NCI-H446 treated with DMSO at 0.1 percent for 48 hours (cell line): ENCODE measurements around the gene GMIP.
"Not testable (repeated sequence)": the region's sequence is repeated elsewhere in the genome, so short reads cannot be mapped to it uniquely, and the experiment has no call there.

Experiments used
- DNase-seq: peaks from one replicate; lab custom pipeline; 2025; lab: John Stamatoyannopoulos, UW

Gene GMIP, protein sequence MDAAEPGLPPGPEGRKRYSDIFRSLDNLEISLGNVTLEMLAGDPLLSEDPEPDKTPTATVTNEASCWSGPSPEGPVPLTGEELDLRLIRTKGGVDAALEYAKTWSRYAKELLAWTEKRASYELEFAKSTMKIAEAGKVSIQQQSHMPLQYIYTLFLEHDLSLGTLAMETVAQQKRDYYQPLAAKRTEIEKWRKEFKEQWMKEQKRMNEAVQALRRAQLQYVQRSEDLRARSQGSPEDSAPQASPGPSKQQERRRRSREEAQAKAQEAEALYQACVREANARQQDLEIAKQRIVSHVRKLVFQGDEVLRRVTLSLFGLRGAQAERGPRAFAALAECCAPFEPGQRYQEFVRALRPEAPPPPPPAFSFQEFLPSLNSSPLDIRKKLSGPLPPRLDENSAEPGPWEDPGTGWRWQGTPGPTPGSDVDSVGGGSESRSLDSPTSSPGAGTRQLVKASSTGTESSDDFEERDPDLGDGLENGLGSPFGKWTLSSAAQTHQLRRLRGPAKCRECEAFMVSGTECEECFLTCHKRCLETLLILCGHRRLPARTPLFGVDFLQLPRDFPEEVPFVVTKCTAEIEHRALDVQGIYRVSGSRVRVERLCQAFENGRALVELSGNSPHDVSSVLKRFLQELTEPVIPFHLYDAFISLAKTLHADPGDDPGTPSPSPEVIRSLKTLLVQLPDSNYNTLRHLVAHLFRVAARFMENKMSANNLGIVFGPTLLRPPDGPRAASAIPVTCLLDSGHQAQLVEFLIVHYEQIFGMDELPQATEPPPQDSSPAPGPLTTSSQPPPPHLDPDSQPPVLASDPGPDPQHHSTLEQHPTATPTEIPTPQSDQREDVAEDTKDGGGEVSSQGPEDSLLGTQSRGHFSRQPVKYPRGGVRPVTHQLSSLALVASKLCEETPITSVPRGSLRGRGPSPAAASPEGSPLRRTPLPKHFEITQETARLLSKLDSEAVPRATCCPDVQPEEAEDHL

GRCh38 chr19:19643158-19644053 lies at the start of gene GMIP:
GMIP (minus strand) TSS chr19:19643657; CDS start chr19:19643529, 128 bp downstream.
- no peak for DNase-seq

DNA sequence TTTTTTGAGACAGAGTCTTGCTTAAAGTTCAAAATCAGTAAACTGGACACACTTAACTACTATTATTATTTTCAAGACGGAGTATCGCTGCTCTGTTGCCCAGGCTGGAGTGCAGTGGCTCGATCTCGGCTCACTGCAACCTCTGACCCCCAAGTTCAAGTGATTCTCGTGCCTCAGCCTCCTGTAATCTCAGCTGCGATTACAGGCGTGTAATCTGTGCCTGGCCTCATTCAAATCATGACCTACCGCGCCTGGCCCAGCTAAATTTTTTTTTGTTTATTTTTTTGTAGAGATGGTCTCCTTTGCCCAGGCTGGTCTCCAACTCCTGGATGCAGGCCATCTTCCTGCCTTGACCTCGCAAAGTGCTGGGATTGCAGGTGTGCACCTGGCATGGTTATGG lies 48.2 kb upstream of the GMIP start:
- DNase-seq: no peak

DNA sequence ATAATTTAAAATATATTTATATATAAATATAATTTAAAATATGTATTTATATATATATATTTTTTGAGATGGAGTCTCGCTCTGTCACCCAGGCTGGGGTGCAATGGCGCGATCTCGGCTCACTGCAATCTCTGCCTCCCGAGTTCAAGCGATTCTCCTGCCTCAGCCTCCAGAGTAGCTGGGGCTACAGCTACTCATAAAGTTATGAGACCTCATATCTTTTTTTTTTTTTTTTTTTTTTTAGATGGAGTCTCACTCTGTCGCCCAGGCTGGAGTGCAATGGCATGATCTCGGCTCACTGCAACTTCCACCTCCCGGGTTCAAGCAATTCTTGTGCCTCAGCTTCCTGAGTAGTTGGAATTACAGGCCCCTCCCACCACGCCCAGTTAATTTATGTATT lies 45.6 kb upstream of the GMIP start:
- not testable (repeated sequence) for DNase-seq

DNA sequence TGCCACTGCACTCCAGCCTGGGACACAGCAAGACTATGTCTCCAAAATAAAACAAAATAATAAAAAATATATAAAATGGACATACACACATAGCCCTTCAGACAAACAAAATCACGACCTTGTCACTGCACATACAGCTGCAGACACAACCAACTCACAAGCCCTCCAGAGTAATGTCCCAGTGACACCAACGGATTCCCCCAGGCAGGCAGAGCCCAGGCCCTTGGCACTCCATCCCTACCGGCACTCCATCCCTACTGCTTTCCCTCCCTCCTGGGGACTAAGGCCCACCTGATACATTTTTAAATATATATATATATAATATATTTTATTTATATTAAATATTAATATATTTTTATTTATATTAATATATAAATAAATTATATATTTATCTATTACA lies 43.6 kb upstream of the GMIP start:
- no peak for DNase-seq

DNA sequence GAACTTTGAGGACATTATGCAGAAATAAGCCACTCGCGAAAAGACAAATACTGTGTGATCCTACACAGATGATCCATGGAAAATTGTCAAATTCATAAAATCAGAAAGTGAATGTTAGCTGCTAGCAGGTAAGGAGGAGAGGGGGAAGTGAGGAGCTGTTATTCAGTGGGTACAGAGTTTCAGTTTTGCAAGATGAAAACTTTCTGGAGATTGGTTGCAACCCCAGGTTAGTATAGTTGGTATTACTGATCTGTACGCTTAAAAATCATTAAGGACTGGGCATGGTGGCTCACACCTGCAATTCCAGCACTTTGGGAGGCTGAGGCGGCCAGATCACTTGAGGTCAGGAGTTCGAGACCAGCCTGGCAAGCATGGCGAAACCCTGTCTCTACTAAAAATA lies 43.1 kb upstream of the GMIP start:
- DNase-seq: no peak

DNA sequence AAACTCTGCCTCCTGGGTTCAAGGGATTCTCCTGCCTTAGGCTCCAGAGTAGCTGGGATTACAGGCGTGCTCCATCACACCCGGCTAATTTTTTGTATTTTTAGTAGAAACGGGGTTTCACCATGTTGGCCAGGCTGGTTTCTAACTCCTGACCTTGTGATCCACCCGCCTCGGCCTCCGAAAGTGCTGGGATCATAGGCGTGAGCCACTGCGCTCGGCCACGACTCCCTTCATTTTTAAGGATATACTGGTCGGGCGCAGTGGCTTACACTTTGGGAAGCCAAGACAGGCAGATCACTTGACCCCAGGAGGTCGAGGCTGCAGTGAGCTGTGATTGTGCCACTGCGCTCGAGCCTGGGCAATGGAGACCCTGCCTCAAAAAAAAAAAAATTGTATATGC lies 42.7 kb upstream of the GMIP start:
- DNase-seq: not testable (repeated sequence)

DNA sequence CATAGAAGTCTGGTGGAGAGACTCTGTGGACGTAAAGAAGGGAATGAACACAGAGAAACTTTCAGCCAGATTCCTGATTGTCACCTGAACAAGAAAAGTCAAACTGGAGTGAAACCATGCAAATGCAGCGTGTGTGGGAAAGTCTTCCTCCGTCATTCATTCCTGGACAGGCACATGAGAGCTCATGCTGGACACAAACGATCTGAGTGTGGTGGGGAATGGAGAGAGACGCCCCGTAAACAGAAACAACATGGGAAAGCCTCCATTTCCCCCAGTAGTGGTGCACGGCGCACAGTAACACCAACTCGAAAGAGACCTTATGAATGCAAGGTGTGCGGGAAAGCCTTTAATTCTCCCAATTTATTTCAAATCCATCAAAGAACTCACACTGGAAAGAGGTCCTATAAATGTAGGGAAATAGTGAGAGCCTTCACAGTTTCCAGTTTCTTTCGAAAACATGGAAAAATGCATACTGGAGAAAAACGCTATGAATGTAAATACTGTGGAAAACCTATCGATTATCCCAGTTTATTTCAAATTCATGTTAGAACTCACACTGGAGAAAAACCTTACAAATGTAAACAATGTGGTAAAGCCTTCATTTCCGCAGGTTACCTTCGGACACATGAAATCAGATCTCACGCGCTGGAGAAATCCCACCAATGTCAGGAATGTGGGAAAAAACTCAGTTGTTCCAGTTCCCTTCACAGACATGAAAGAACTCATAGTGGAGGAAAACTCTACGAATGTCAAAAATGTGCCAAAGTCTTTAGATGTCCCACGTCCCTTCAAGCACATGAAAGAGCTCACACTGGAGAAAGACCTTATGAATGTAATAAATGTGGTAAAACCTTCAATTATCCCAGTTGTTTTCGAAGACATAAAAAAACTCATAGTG lies 36.0 kb upstream of the GMIP start:
- DNase-seq: no peak

GRCh38 chr19:19677579-19677978 lies 34.1 kb upstream of the GMIP start:
- no peak for DNase-seq

DNA sequence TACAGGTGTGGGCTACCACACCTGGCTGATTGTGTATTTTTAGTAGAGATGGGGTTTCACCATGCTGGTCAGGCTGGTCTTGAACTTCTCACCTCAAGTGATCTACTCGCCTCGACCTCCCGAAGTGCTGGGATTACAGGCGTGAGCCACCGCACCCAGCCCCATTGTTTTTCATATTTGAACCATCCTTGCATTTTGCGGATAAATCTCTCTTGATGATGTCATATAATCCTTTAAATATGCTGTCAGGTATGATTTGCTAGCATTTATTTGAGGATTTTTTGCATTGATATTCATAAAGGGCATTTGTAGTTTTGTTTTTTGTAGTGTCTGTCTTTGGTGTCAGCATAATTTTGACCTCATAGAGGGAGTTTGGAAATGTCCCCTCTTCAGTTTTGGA lies 30.9 kb upstream of the GMIP start:
- no peak for DNase-seq

DNA sequence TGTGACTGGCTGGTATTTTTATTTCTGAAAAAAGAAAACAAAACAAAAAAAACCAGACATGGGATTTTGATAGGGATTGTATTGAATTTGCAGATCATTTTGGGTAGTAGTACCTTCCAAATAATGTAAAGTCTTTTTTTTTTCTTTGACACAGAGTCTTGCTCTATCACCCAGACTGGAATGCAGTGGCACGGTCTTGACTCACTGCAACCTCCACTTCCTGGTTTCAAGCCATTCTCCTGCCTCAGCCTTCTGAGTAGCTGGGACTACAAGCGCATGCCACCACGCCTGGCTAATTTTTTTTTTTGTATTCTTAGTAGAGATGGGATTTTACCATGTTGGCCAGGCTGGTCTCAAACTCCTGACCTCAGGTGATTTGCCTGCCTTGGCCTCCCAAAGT lies 29.4 kb upstream of the GMIP start:
- no peak for DNase-seq

DNA sequence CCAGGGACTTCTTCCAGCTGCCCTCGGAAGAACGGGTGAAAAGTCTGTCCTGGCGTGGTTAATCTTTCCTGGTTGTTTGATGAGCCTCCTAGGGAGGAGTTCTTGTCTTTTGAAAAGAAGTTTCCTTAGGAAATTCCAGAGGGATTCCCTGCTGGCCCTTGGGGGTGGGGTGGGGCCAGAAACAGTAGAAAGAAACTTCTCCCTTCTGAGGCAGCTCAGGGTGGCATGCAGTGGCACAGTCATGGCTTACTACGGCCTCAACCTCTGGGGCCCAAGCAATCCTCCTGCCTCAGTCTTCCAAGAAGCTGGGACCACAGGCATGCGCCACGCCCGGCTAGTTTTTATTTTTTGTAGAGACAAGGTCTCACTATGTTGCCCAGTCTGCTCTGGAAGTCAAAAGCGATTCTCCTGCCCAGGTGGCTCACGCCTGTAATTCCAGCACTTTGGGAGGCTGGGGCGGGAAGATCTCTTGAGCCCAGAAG lies 26.7 kb upstream of the GMIP start:
- DNase-seq: no peak

- peak; percentile 80 for DNase-seq
Measured at GRCh38 chr19:19668230-19669012, 25.0 kb upstream of the GMIP start, which contains the start of gene ZNF101. ZNF101 (plus strand) TSS chr19:19668839; CDS start chr19:19668964, 125 bp downstream.

- not testable (repeated sequence) for DNase-seq
Measured at GRCh38 chr19:19665420-19665948, 22.0 kb upstream of the GMIP start.

GRCh38 chr19:19663256-19664120 lies 20.0 kb upstream of the GMIP start, which contains the start of gene ATP13A1:
ATP13A1 (minus strand) TSS chr19:19663676; CDS start chr19:19663666, 10 bp downstream.
- peak; percentile 98 for DNase-seq

DNA sequence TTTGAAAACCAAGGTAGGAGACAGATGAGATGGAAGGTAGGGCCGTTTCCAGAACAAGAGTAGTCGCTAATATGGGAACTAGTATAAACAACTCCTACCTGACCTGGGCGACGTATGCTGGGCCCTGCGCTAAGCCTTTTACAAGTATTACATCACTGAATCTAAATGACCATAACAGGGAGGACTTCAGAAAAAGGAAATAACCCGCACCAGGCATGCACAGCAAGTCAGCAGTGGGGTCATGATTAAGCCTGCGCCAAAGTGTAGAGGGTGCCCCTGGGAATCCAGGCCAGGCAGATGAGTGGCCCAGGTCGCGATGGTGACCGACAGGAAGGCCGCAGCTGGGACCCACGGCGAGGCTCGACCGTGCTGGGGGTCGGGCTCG lies 19.4 kb upstream of the GMIP start:
- DNase-seq: no peak

- no peak for DNase-seq
Measured at GRCh38 chr19:19662344-19662743, 18.9 kb upstream of the GMIP start.

GRCh38 chr19:19661675-19662251 lies 18.3 kb upstream of the GMIP start:
- DNase-seq: no peak

DNA sequence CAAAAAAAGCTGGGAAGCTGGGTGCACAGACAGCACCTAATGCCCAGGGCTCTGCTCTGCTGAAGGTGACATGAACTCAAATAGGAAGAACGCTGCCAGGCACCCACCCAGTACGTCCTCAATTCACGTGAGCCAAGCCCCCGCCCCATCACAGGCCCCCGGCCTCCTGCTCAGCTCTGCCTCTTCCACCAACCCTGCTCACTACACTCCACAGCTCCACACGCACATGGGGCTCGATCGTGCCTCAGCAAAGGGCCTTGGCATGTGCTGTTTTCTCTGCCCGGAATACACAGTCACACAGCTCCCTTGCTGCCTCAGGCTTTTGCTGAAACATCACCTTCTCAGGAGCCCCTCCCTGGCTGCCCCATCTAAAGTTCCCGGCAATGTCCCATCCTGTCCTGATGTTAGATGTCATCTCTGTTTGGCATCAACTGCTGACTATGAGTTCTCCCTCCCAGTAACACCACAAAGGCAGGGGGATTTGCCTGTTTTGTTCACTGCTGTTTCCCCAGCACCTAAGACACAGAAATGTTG lies 17.8 kb upstream of the GMIP start:
- DNase-seq: no peak
